ENCODE data around the gene DUSP1. TPM values are rescaled to one million over a fixed set of nuclear protein-coding genes. Genes with fewer than 3 reads are reported as not detected.

Gene DUSP1
- total and polyA plus RNA-seq, 9 of the 15 experiments (the other 6 are each of a cell fraction or from before 2014, with no cell fraction given), result 2.1 to 14.2 (median 8.5) TPM

GRCh38 chr5:172802567-172803176, 31.7 kb upstream of the DUSP1 start (continued):
- no peak for TF ChIP-seq POLR3A (IDR thresholded peaks at IDR 0.05; ENCODE audit: borderline replicate concordance, extremely low read depth, insufficient read depth, insufficient read length)
- peak; percentile 47 for TF ChIP-seq TBP (optimal IDR thresholded peaks at IDR 0.05; ENCODE audit: low read depth, low read length)
- TF ChIP-seq STAT5A (IDR thresholded peaks at IDR 0.05; ENCODE audit: borderline replicate concordance, low read length), result peak; percentile 73
- TF ChIP-seq HMBOX1 (IDR thresholded peaks at IDR 0.05), result 0 out of 2 replicates have a peak, but pooled peaks have one; percentile 17
- TF ChIP-seq CC2D1A (IDR thresholded peaks at IDR 0.05), result peak; percentile 22; the same call in 1 of the 2 replicates
- no peak for TF ChIP-seq HES1 (IDR thresholded peaks at IDR 0.05; ENCODE audit: low read depth)
- TF ChIP-seq CEBPZ (IDR thresholded peaks at IDR 0.05; ENCODE audit: borderline replicate concordance, low read depth, low read length), result no peak
- no peak for TF ChIP-seq RERE (CRISPR knock-in tag; IDR thresholded peaks at IDR 0.05; ENCODE audit: borderline replicate concordance)
- TF ChIP-seq ZNF354B (CRISPR knock-in tag; IDR thresholded peaks at IDR 0.05), result no peak
- TF ChIP-seq MTA3 (IDR thresholded peaks at IDR 0.05; ENCODE audit: borderline replicate concordance), result peak; percentile 76; the same call in 1 of the 2 replicates
- no peak for TF ChIP-seq TCF7 (IDR thresholded peaks at IDR 0.05; ENCODE audit: borderline replicate concordance)
- TF ChIP-seq, protein P1, sequence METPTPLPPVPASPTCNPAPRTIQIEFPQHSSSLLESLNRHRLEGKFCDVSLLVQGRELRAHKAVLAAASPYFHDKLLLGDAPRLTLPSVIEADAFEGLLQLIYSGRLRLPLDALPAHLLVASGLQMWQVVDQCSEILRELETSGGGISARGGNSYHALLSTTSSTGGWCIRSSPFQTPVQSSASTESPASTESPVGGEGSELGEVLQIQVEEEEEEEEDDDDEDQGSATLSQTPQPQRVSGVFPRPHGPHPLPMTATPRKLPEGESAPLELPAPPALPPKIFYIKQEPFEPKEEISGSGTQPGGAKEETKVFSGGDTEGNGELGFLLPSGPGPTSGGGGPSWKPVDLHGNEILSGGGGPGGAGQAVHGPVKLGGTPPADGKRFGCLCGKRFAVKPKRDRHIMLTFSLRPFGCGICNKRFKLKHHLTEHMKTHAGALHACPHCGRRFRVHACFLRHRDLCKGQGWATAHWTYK (CRISPR knock-in tag; IDR thresholded peaks at IDR 0.05), result 0 out of 2 replicates have a peak, but pooled peaks have one; percentile 34
- peak; percentile 74 for TF ChIP-seq PML (IDR thresholded peaks at IDR 0.05; ENCODE audit: low read length)
- TF ChIP-seq CREM (IDR thresholded peaks at IDR 0.05; ENCODE audit: low read depth), result peak; percentile 68
- peak; percentile 90 for TF ChIP-seq EP300 (IDR thresholded peaks at IDR 0.05; ENCODE audit: low read length)
- TF ChIP-seq HMG20A (CRISPR knock-in tag; conservative IDR thresholded peaks at IDR 0.05), result no peak
